ENCODE results near the gene SINHCAF. TPM values are rescaled to one million over a fixed set of nuclear protein-coding genes. Genes with fewer than 3 reads are reported as not detected.

The SINHCAF gene
- total and polyA plus RNA-seq, 5 donors: 9.1 to 15.2 (median 13.3) TPM

DNA sequence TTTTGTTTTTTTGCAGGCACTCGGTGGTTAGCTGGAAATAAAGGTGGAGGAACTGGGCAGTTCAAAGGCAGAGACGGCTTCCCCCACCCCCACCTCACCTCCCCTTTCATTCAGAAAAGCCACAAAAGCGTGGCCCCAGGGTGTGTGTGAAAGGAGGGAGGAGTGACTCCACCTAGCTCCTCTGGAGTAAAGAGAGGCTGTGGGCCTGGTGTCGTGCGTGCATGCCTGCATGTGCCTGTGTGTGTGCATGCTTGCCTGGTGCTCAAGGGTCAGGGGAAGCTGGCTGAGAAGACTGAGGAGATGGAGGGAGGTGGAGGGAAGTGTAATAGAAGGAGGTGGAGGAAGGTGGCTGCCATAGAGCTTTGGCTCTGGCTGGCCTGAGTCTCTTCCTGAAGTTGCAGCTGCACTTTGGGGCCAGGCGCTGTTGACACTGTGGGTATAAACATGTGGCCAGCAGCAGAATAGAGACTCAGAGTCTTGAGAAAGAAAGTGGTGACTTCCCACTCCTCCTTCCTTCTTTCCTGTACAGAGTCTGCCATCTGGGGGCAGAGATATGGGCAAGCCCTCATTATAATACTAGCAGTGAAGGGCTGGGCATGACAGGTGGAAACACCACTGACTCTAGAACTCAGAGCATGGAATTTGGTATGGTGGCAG is 36.9 kb upstream of the SINHCAF start:
- no peak overlapping the region for H3K27ac ChIP-seq (ENCODE audit: low read length)
- ATAC-seq (peak in 1 of 2 donors; percentile 45), DNase-seq (peak in 1 of 3 donors; percentile 47)
- intact Hi-C loops (cut with DNase I): no loop called here
- H3K9me3 ChIP-seq (ENCODE audit: control insufficient read depth, low read length): no peaks in the 10 kb centered on the region
- H3K4me3 ChIP-seq (ENCODE audit: low read length): no peak overlapping the region
- 48% methylated on average over 6 of the region's 6 CpGs for WGBS
- H3K27me3 ChIP-seq (ENCODE audit: control insufficient read depth, insufficient read depth): no peaks in the 10 kb centered on the region
- H3K4me1 ChIP-seq (ENCODE audit: control insufficient read depth, insufficient read depth, low read length): no peaks in the 10 kb centered on the region

DNA sequence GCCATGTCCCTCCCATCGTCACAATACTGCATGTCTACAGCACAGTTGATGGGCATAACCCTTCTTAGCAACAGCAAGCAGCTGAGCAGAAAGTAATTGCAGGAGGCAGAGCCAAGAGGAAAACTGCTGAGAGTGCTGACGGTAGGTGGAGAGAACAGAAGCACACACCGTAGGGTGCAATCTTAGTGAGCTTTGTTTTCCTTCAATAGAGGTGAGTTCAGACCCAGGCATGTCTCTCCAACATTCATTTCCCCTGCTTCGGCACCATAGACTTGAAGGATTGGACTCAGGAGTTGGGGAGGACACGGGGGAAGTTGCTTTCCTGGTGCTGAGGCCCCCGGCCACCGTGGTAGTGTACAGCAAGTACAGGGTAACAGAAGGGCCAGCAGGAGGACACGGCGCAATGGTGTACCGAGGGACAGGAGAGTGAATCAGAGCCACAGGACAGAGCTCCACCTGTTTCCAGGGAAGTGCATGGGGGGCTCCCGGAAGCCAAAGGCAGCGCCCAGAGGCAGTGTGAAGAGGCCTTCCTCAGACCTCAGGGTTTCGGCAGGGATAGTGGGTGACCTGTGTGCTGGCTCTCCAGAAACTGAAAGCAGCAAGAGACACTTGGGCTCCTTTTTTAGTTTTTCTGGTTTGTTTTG is 36.3 kb upstream of the SINHCAF start:
- ATAC-seq: no peak
- Histone ChIP-seq H3K9me3 (ENCODE audit: control insufficient read depth, low read length) (no peaks in the 10 kb centered on the region), H3K4me3 (ENCODE audit: low read length) (no peak overlapping the region), H3K4me1 (ENCODE audit: control insufficient read depth, insufficient read depth, low read length) (no peaks in the 10 kb centered on the region), H3K27ac (ENCODE audit: low read length) (no peak overlapping the region), H3K27me3 (ENCODE audit: control insufficient read depth, insufficient read depth) (no peaks in the 10 kb centered on the region)
- intact Hi-C loops (cut with DNase I): no loop called here
- no peak for DNase-seq
- 45% methylated on average over 13 of the region's 13 CpGs for WGBS

DNA sequence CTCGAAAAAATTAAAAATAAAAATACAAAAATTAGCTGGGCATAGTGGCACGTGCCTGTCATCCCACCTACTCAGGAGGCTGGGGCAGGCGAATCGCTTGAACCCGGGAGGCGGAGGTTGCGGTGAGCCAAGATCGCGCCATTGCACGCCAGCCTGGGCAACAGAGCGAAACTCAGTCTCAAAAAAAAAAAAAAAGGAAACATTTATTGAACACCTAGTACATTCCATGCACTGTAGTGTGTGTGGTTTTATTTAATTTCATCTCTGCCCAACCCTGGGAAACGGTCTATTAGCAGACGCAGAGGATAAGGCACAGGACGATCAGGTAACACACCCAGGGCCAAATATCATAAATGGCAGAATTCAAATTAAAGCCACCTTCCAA is 35.8 kb upstream of the SINHCAF start:
- H3K27me3 ChIP-seq (ENCODE audit: control insufficient read depth, insufficient read depth): no peaks in the 10 kb centered on the region
- no peak overlapping the region for H3K4me3 ChIP-seq (ENCODE audit: low read length)
- no peaks in the 10 kb centered on the region for H3K9me3 ChIP-seq (ENCODE audit: control insufficient read depth, low read length)
- no peak overlapping the region for H3K27ac ChIP-seq (ENCODE audit: low read length)
- no peak for ATAC-seq
- no peaks in the 10 kb centered on the region for H3K4me1 ChIP-seq (ENCODE audit: control insufficient read depth, insufficient read depth, low read length)
- 96% methylated on average over 14 of the region's 14 CpGs for WGBS
- intact Hi-C loops (cut with DNase I): no loop called here
- DNase-seq: no peak

DNA sequence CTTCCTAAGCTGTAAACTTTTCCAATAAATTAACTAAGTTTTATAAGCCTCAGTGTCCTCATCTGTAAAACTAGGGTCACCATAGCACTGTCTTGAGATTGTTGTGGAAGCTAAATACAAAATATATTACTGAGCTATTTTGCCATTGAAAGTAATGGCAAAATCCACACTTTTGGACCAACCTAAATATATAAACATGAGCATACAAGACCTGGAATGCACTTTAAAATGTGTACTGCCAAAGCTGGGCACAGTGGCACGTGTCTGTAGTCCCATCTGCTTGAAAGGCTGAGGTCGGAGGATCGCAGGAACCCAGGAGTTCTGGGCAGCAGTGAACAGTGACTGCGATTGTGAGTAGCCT is 29.8 kb upstream of the SINHCAF start:
- 70% methylated on average over 4 of the region's 4 CpGs for WGBS
- DNase-seq: no peak
- H3K27me3 ChIP-seq (ENCODE audit: control insufficient read depth, insufficient read depth): no peaks in the 10 kb centered on the region
- intact Hi-C loops (cut with DNase I): no loop called here
- no peaks in the 10 kb centered on the region for H3K9me3 ChIP-seq (ENCODE audit: control insufficient read depth, low read length)
- no peak overlapping the region for H3K27ac ChIP-seq (ENCODE audit: low read length)
- ATAC-seq: no peak
- H3K4me3 ChIP-seq (ENCODE audit: low read length): no peak overlapping the region
- no peaks in the 10 kb centered on the region for H3K4me1 ChIP-seq (ENCODE audit: control insufficient read depth, insufficient read depth, low read length)

DNA sequence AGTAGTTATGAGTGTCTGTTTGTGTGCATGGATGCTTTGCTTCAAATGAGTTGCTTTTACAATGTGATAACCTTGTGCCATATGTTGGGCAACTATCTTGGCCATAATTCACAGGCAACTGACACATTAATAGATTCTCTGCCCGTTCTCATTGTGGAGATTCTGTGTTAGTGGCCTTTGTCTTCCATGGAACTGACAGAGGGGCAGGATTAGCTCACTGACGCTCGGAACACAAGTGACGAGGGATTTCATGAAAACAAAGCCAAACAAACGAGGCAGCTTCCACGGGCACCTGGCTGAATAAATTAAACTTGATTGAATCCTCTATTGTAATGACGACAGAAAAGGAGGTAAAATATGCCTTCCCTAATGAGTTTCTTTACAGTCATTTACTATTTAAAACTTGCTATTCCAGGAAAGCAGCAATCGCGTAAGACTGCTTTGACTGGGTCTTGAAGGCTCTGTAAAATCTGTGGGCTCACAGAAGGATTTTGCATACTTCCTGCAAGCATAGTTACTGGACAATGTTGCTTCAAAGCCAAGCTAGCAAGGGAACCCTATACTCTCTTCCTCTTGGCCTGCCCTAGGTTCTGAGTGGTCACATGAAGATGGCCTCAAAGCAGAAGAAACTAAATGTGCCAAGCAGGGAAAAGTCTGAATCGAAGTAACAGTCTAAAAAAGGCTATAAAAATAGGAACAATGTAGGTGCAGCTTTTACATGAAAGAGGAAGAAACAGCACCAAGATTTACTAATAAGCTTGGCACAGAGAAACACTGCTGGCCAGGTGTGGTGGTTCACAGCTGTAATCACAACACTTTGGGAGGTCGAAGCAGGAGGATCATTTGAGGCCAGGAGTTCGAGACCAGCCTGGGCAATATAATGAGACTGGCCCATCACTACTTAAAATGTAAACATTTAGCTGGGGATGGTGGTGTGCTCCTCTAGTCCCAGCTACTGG is 28.1 kb upstream of the SINHCAF start:
- ATAC-seq (no peak), DNase-seq (no peak)
- intact Hi-C loops (cut with DNase I): no loop called here
- H3K27me3 ChIP-seq (ENCODE audit: control insufficient read depth, insufficient read depth): no peaks in the 10 kb centered on the region
- H3K4me3 ChIP-seq (ENCODE audit: low read length): no peak overlapping the region
- H3K9me3 ChIP-seq (ENCODE audit: control insufficient read depth, low read length): no peaks in the 10 kb centered on the region
- no peaks in the 10 kb centered on the region for H3K4me1 ChIP-seq (ENCODE audit: control insufficient read depth, insufficient read depth, low read length)
- no peak overlapping the region for H3K27ac ChIP-seq (ENCODE audit: low read length)
- 51% methylated on average over 12 of the region's 12 CpGs for WGBS

DNA sequence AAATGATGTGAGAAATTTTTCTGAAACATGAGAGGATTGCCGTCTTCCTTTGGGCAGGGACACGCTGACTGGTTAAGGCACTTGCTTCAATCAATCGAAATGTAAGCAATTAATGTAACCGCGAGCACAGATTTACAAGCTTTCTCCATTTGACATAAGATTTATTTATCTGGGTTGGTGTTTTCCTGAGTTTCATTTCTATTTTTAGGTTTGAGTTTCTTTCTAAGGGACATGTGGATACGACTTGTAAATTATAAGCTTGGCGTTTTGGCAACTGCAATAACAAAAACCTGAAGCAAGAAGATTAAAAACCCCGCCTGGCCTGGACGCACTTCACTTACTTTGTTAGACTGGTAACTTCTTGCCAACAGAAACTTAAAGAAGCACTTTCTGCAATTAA is 20.3 kb upstream of the SINHCAF start:
- Histone ChIP-seq H3K4me1 (ENCODE audit: control insufficient read depth, insufficient read depth, low read length) (no peaks in the 10 kb centered on the region), H3K9me3 (ENCODE audit: control insufficient read depth, low read length) (no peaks in the 10 kb centered on the region), H3K27me3 (ENCODE audit: control insufficient read depth, insufficient read depth) (no peaks in the 10 kb centered on the region), H3K4me3 (ENCODE audit: low read length) (no peak overlapping the region), H3K27ac (ENCODE audit: low read length) (no peak overlapping the region)
- WGBS: 69% methylated on average over 9 of the region's 9 CpGs
- ATAC-seq: no peak
- no peak for DNase-seq
- intact Hi-C loops (cut with DNase I): no loop called here

DNA sequence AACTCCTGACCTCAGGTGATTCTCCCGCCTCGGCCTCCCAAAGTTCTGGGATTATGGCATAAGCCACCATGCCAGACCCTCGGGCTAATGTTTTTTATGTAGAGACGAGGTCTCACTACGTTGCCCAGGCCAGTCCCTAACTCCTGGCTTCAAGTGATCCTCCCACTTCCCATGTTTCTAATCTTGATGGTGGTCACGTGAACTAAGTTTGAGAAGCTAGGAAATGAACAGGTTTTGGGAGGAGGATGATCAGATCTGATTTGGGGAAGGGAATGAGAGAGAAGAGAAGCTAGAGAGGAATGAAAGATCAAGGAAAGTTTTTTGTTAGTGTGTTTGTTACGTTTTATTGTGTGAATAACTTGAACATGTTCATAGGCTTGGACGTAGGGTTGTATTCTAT is 17.2 kb upstream of the SINHCAF start:
- intact Hi-C loops (cut with DNase I): no loop called here

DNA sequence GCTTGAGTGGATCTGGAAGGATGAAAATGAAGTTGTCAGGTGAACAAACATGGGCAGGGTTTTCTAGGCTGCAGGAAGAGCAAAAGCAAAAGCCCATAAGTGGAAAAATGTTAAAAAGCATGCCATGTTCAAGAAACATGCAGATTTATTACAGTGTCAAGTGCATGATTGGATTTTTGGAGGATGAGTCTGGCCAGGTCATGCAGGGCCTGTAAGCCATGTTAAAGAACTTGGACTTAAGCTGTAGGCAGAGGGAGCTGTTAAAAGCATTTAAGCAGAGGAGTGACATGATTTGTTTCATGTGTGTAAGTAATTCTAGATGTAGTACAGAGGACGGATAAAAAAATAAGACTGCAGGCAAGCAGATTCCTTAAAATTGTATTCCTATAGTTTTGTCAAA is 16.3 kb upstream of the SINHCAF start:
- no peak for DNase-seq
- Histone ChIP-seq H3K4me3 (ENCODE audit: low read length) (no peak overlapping the region), H3K27ac (ENCODE audit: low read length) (no peak overlapping the region), H3K9me3 (ENCODE audit: control insufficient read depth, low read length) (no peaks in the 10 kb centered on the region), H3K4me1 (ENCODE audit: control insufficient read depth, insufficient read depth, low read length) (no peaks in the 10 kb centered on the region), H3K27me3 (ENCODE audit: control insufficient read depth, insufficient read depth) (no peaks in the 10 kb centered on the region)
- no peak for ATAC-seq
- WGBS: 70% methylated on average over 1 of the region's 1 CpG
- intact Hi-C loops (cut with DNase I): no loop called here

More for the DNA sequence above, 17.2 kb upstream of the SINHCAF start:
- DNase-seq: no peak
- WGBS: 80% methylated on average over 8 of the region's 8 CpGs
- no peaks in the 10 kb centered on the region for H3K9me3 ChIP-seq (ENCODE audit: control insufficient read depth, low read length)
- no peak overlapping the region for H3K4me3 ChIP-seq (ENCODE audit: low read length)
- no peak overlapping the region for H3K27ac ChIP-seq (ENCODE audit: low read length)
- H3K4me1 ChIP-seq (ENCODE audit: control insufficient read depth, insufficient read depth, low read length): no peaks in the 10 kb centered on the region
- no peak for ATAC-seq
- no peaks in the 10 kb centered on the region for H3K27me3 ChIP-seq (ENCODE audit: control insufficient read depth, insufficient read depth)

DNA sequence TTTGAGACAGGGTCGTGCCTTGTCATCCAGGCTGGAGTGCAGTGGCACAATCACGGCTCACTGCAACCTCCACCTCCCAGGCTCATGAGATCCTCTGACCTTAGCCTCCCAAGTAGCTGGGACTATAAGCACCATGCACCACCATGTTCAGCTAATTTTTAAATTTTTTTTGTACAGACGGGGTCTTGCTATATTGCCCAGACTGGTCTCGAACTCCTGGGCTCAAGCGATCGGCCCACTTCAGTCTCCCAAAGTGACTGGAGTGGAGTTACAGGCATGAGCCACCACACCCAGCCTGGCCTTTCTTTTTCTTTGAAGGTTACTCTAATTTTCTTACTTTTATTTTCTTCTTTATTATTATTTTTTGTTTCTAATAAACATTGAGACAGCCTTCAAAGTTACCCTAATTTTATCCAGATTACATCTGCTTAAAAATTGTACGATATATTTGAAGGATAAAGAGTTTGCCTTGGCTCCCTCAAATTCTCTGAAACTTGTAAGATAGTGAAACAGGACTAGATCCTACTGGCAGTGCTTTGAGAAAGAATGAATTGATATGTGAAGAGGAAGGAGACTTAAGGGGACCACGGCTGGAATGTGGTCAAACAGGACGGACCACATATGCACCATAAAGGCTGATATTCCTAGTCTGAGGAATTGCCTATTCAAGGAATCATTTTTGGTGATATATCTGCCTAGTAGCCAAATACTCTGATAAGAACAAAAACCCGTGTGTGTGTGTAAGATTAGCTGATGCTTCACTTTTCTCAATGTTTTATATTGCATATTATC is 14.1 kb upstream of the SINHCAF start:
- Histone ChIP-seq H3K4me3 (ENCODE audit: low read length) (no peak overlapping the region), H3K9me3 (ENCODE audit: control insufficient read depth, low read length) (no peaks in the 10 kb centered on the region), H3K4me1 (ENCODE audit: control insufficient read depth, insufficient read depth, low read length) (no peaks in the 10 kb centered on the region), H3K27me3 (ENCODE audit: control insufficient read depth, insufficient read depth) (no peaks in the 10 kb centered on the region), H3K27ac (ENCODE audit: low read length) (no peak overlapping the region)
- ATAC-seq: no peak
- 82% methylated on average over 10 of the region's 10 CpGs for WGBS
- DNase-seq: no peak
- intact Hi-C loops (cut with DNase I): no loop called here

DNA sequence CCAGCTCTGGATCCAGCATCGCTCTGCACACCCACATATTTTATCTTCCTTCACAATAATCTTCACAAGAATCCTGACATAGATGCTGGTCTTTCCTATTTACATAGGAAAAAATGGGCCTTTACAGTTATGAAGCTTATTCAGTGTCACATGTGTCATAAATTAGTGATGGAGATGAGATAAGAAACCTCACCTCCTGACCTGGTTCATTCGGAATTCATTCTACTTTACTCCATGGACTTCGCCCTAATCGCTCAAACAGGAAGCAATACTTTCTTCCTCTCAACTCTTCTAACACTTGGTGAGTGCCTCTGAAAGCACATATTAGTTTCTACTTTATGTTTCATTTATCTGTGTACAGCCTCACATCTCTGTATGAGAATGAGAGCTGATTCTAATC is 12.0 kb upstream of the SINHCAF start:
- 61% methylated on average over 4 of the region's 4 CpGs for WGBS
- ATAC-seq (no peak), DNase-seq (no peak)
- no peak overlapping the region for H3K4me3 ChIP-seq (ENCODE audit: low read length)
- intact Hi-C loops (cut with DNase I): no loop called here
- no peaks in the 10 kb centered on the region for H3K27me3 ChIP-seq (ENCODE audit: control insufficient read depth, insufficient read depth)
- H3K9me3 ChIP-seq (ENCODE audit: control insufficient read depth, low read length): no peaks in the 10 kb centered on the region
- no peaks in the 10 kb centered on the region for H3K4me1 ChIP-seq (ENCODE audit: control insufficient read depth, insufficient read depth, low read length)
- H3K27ac ChIP-seq (ENCODE audit: low read length): no peak overlapping the region
